ENCODE data around the gene MBNL1.

GRCh38 chr3:152327203-152327602, 58.5 kb downstream of the MBNL1 start:
- no peak for TF ChIP-seq CTCF (IDR thresholded peaks at IDR 0.05; ENCODE audit: borderline replicate concordance, extremely low read depth, low read length, poor library complexity, severe bottlenecking)
- no peak for TF ChIP-seq EZH2 (IDR thresholded peaks at IDR 0.05; ENCODE audit: borderline replicate concordance, low read depth, low read length, severe bottlenecking)

Data from DND-41 (cell line).